PFSK-1 (cell line): ENCODE measurements around the gene PRR23A.

Source experiments
- FOXP2 ChIP-seq: optimal IDR thresholded peaks from 2 replicates; pipeline ENCODE3; 2011; ENCODE audit warnings: borderline replicate concordance, control low read depth, inconsistent platforms; ENCODE audit not compliant: insufficient read depth; ENCODE audit errors: extremely low read length, extremely low read depth
- POLR2AphosphoS5 ChIP-seq: IDR thresholded peaks from 2 replicates; pipeline ENCODE4 v1.6.1; 2012; ENCODE audit warnings: low read depth, mild to moderate bottlenecking, control low read depth, low read length, moderate library complexity
- REST ChIP-seq, 2 experiments: IDR thresholded peaks; 2 replicates each; pipeline versions ENCODE4 v1.6.1 to v1.8.0; 2011 to 2012; ENCODE audit warnings: low read depth in 2 of 2, low read length in 2 of 2, control low read depth in 1 of 2, inconsistent platforms in 1 of 2, mild to moderate bottlenecking in 1 of 2, moderate library complexity in 1 of 2; ENCODE audit not compliant: insufficient read depth in 1 of 2
- SIN3A ChIP-seq: IDR thresholded peaks from 2 replicates; pipeline ENCODE4 v1.6.1; 2012; ENCODE audit warnings: mild to moderate bottlenecking, low read length, moderate library complexity, borderline replicate concordance; ENCODE audit not compliant: insufficient read depth
- TAF1 ChIP-seq: IDR thresholded peaks from 2 replicates; pipeline ENCODE4 v1.6.1; 2012; ENCODE audit warnings: low read length, control low read depth, borderline replicate concordance; ENCODE audit not compliant: insufficient read depth

Gene PRR23A

DNA sequence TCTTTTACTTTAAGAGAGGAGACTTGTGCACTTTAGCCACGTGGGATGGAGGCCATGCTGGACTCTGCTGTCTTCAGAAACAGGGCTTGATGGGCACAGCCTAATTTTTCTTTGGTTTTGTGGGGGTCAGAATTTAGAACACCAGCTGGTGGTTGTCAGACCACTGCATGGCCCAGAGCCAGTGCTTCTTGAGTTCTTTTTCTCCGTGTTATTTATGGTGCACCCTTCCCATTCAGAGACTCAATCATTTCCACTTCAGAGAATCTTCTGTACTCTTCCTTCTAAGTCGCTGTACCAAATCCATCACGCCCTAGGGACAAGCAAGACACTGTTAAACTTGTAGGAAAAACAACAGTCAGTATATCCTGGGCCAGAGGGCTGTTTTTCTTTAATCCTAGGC, 20.1 kb downstream of the PRR23A start:
- no peak for TF ChIP-seq POLR2AphosphoS5

GRCh38 chr3:138984816-138985215, 21.3 kb downstream of the PRR23A start:
- no peak for TF ChIP-seq FOXP2
- TF ChIP-seq SIN3A = no peak
- TF ChIP-seq POLR2AphosphoS5 = no peak
- no peak for TF ChIP-seq TAF1
- TF ChIP-seq REST (IDR thresholded peaks at IDR 0.05; ENCODE audit: insufficient read depth in 1 of 2, low read depth in 2 of 2, low read length in 2 of 2) = no peak

GRCh38 chr3:138976047-138976446, 30.0 kb downstream of the PRR23A start:
- TF ChIP-seq REST (IDR thresholded peaks at IDR 0.05; ENCODE audit: insufficient read depth in 1 of 2, low read depth in 2 of 2, low read length in 2 of 2) (no peak), SIN3A (no peak), TAF1 (no peak), POLR2AphosphoS5 (no peak), FOXP2 (no peak)

- TF ChIP-seq REST (IDR thresholded peaks at IDR 0.05; ENCODE audit: insufficient read depth in 1 of 2, low read depth in 2 of 2, low read length in 2 of 2) (no peak), FOXP2 (no peak), SIN3A (no peak), TAF1 (no peak), POLR2AphosphoS5 (no peak)
Observed at GRCh38 chr3:138975351-138975750, 30.7 kb downstream of the PRR23A start.

- no peak for TF ChIP-seq POLR2AphosphoS5
- TF ChIP-seq TAF1 = no peak
- TF ChIP-seq FOXP2 = no peak
Observed at GRCh38 chr3:138974462-138974861, 31.6 kb downstream of the PRR23A start.

GRCh38 chr3:138972941-138973340, 33.1 kb downstream of the PRR23A start:
- TF ChIP-seq FOXP2 = no peak
- no peak for TF ChIP-seq REST (IDR thresholded peaks at IDR 0.05; ENCODE audit: insufficient read depth in 1 of 2, low read depth in 2 of 2, low read length in 2 of 2)
